Activated T-helper 1 cell treated with Interleukin-2 at 50 U/mL for 16 hours (primary cell): ENCODE results near the gene INHBE.
"Not testable (repeated sequence)": the region's sequence is repeated elsewhere in the genome, so short reads cannot be mapped to it uniquely, and the experiment has no call there.

Experiments used
- DNase-seq: peaks from one replicate; pipeline ENCODE4 v3.0.0-alpha.2; 2020; ENCODE audit warnings: low read depth

Gene INHBE

DNA sequence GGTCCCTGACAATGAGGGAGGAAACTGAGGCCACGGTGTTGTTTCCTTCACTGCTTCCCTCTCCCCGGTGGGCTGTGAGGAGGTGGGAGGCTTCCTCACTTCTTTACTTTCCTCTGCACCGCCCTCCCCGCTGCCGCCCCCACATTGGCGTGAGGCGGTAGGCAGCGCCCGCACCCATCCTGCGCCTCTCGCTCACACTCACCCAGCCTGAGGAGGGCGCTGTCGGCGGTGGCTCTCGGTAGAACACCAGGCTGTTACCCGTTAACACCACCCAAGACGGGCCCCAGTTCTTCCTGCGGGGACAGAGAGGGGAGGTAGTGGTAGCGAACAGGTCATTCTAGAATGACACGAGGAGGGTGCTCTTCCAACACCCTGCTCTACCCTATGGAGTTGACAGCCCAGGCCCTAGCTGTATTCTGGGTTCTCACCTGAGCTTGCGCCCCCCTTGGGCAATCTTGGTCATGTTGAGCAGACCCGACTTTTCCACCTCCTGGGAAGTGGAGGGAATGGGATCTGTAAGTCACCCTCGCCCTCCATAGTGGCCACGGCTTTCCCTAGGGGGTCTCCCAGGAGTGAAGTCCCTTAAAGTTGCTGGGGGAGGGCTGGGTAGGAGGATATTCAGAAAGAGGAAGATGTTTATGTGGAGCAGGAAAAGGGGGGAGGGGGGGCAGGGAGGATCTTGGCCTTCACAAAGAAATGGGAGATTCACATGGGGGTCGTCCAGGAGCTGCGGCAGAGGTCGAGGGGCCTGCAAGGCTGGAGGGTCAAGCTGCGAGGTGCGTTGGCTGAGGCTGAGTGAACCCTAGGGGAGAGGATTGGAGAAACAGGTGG lies 21.3 kb downstream of the INHBE start:
- peak; percentile 50 for DNase-seq

GRCh38 chr12:57476993-57477709 lies 22.0 kb downstream of the INHBE start:
- DNase-seq: no peak

GRCh38 chr12:57477710-57478681 lies 22.9 kb downstream of the INHBE start:
- peak; percentile 35 for DNase-seq

GRCh38 chr12:57479043-57479375 lies 23.9 kb downstream of the INHBE start:
- DNase-seq: no peak

DNA sequence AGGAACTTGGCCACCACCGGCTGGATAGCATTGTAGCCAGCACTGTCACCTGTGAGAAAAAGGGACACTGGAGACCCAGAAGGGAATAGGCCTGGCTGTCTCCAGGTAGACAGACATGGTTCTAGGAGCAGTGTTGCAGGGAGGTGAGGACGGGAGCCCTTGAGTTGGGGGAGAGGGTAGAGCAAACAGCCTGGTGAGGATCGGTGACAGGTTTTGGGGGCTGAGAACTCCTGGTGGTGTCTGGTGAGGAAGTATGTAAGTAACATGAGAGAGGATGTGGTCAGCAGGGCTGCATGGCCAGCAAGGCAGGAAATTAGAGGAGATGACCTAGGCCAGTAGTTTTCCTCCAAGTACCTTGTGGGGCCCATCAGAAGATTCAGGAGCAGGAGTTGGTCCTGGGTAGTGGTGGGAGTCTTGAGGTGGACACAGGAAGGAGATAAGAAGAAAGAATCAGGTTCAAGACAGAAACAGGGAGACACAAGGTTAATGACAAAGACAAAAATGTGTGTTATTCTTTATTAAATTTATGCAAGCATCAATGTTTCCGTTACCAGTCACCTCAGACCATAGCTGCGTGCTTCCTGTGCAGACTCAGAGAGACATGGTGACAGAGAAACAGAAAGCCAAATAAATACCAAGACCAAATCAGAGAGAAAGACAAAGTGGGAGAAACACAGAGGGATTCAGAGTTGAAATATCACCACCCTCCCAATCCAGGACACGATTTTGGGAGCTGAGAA lies 24.4 kb downstream of the INHBE start, which contains the start of gene ARHGAP9:
Gene ARHGAP9 (minus strand): TSS at position 491 of the 740 bp plus-strand sequence. CDS start 460 bp downstream, at position 31.
- no peak for DNase-seq

GRCh38 chr12:57481671-57482070 lies 26.6 kb downstream of the INHBE start:
- no peak for DNase-seq

GRCh38 chr12:57483466-57483865 lies 28.4 kb downstream of the INHBE start:
- no peak for DNase-seq

GRCh38 chr12:57485695-57486094 lies 30.6 kb downstream of the INHBE start:
- DNase-seq: no peak

GRCh38 chr12:57487055-57487596 lies 32.0 kb downstream of the INHBE start:
- DNase-seq: no peak

- DNase-seq: peak; percentile 87
These were observed 32.7 kb downstream of the INHBE start, which contains the start of gene MARS1 for GRCh38 chr12:57487597-57488401. MARS1 (plus strand) TSS chr12:57488068; CDS start chr12:57488091, 23 bp downstream.

DNA sequence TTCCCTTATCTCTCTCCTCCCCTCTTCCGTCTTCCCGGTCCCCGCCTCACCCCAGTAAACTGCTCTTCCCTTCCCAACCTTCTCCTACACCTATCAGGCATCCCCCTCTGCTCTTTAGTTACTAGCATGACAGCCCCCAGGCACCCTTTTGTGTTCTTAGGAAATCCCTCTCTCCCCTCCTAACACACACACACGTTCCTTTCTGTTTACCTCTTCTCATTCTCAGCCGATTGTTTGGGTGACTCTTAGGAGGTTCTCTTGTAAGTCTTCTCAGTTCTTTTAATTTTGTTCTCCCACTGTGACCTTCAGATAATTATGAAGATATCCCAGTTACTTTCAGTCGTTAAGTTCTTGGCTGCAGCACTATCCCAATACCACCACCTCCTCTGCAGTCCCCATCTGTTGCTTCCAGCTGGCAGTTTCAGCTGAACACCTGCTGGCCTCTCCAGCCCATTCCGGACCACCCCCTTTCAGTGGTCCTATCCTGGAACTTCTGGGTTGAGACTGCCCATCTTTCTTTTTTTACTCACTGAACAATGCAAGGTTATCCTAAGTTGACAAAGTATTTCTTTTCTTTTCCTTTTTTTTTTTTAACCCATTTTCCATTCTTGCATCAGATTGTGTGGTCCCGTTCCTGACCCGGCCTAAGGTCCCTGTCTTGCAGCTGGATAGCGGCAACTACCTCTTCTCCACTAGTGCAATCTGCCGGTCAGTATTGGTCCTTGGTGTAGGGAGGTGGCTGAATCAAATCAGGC lies 33.5 kb downstream of the INHBE start:
- DNase-seq: no peak

GRCh38 chr12:57489157-57489641 lies 34.1 kb downstream of the INHBE start:
- no peak for DNase-seq

- DNase-seq: no peak
These were observed 35.0 kb downstream of the INHBE start for GRCh38 chr12:57490126-57490525.

DNA sequence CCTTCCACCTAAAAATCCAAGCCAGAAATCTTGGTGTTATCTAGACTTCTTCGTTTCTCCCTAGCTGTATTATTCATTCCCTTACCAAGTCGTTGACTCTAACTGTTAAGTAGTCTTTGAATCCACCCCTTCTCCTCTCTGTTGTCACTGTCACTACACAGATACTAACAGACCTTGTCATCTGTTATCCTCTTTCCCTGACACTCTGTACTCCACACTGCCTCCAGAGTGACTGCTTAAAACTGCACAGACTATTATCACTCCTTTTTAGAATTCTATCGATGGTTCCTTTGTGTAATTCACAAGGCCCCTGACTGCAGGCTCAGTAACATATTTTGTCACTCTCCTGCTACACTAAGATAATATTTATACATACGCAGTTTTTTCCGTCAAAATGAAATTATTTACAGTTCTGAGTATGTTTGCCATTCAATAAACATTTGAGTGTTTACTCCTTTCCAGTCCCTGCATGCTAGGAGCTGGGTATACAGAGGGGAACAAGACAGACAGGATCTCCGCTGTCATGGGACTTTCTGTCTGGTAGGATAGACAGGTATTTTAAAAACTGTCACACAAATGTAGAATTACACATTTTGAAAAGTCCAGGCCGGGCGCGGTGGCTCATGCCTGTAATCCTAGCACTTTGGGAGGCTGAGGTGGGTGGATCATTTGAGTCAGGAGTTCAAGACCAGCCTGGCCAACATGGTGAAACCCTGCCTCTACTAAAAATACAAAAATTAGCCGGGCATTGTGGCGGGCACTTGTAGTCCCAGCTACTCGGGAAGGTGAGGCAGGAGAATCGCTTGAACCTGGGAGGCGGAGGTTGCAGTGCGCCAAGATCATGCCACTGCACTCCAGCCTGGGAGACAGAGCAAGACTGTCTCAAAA lies 36.5 kb downstream of the INHBE start:
- DNase-seq: no peak

DNA sequence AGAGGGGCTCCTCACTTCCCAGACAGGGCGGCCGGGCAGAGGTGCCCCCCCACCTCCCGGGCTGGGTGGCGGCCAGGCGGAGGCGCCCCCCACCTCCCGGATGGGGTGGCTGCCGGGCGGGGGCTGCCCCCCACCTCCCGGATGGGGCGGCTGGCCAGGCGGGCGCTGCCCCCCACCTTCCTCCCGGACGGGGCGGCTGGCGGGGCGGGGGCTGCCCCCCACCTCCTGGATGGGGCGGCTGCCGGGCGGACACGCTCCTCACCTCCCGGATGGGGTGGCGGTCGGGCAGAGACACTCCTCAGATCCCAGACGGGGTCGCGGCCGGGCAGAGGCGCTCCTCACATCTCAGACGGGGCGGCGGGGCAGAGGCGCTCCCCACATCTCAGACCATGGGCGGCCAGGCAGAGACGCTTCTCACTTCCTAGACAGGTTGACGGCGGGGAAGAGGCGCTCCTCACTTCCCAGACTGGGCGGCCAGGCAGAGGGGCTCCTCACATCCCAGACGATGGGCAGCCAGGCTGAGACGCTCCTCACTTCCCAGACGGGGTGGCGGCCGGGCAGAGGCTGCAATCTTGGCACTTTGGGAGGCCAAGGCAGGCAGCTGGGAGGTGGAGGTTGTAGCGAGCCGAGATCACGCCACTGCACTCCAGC lies 40.1 kb downstream of the INHBE start:
- not testable (repeated sequence) for DNase-seq

DNA sequence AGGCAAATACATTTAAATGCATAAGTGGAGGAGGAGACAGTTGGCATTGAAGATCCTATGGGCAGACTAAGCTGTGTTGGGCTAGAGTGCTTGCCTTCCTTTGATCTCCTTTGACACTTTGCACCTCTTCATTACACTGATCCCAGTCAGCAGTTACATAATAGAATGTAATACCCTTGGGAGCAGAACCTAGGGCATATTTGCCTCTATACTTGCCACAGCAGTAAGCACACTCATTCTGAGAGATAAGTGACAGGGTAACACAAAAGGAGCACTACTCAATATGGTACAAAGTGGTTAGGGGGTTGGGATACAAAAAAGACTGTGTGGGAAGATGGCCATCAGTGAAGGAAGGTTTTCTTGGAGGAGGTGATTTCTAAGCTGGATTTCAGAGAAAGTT lies 41.7 kb downstream of the INHBE start:
- no peak for DNase-seq

DNA sequence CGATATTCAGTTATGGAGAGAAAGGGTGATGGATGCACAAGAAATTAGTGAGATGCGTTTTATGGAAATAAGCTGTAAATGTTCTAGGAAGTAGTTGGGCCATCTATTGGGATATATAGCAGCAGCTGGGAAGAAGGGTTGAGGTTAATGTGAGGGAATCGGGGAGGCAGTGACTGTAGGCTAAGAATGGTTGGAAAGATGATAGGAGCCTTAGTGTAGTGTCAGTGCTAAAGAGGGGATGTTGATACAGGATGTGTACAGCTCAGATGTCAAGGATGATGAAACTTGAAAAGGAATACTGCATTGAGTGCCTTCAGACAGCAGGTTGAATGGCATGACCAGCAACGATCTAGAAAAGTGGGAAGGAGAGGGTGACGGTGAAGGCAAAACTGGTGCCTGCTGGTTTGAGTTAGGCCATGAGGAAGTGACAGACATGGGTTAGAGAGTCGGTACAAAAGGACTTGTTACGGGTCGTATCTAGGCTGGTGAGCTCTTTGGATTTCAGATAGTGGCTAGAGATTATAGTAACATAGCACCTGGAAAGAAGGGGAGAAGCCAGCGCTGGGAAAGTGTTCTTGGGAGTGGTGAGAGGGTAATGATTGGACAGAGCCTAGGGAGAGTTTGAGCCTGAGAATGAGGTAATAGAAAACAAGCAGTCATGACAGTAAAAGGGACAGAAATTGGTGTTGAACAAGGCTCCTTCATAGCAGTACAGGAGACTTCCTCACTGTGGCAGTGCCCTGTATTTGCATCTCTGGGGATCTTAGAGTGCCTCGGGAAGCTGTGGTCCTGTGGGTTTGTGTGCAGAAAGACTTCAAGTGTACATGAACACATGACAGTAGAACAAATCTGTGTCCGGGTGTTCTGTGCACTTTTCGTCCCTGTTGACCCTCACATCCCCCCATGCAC lies 42.4 kb downstream of the INHBE start:
- DNase-seq: no peak
